ENCODE data around the gene STARD3NL. TPM values are rescaled to one million over a fixed set of nuclear protein-coding genes. Genes with fewer than 3 reads are reported as not detected.

Gene STARD3NL
- polyA plus RNA-seq, 3 donors, result 36.6 to 100 (median 86.8) TPM

DNA sequence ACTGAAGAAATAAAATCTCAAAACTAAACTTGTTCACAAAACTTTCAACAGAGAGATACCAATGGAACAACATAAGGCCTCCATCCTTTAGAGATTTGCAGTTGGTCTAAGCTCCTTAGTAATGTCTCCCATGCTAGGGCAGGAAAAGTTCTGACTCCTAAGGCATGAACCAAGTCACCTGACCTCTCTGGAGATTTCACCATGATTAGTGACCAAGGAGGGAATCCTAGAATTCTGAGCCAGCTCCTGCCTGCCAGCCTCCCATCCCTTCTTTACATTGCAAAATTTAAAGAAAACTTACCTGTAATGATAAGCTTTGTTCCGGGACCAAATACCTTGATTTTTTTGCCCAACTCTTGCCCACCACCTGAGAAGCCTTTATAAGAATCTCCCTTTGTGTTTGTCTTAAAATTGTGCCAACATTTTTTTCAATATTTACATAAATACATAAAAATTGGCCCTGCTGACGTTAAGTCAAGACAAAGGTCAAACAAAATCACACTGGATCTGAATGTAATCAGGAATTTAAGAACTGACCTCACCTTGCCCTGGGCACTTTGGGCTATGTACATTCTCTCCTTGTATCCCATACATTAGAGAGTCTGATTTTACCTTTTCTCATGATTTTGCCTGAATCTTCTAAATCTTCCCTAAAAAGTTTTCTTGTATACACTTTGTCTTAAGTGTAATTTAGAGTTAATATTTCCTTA lies 95.4 kb downstream of the STARD3NL start, which contains the start of gene TARP:
Gene TARP (minus strand): TSS at position 351 of the 710 bp plus-strand sequence.
- intact Hi-C loops (cut with micrococcal nuclease), result no loop called here
- Mint-ChIP-seq H3K4me3 (peak within 1 kb of the TSS; percentile 42 to 56), H3K36me3 (no peaks in the 10 kb centered on the region), H3K27ac (peak within 1 kb of the TSS; percentile 75 to 90 (median 85)), H3K27me3 (ENCODE audit: low read depth in 3 of 3) (no peaks in the 10 kb centered on the region), H3K9me3 (no peaks in the 10 kb centered on the region), H3K4me1 (peaks cover 54% of the 10 kb centered on the region)
- H3K27ac ChIP-seq (ENCODE audit: low read depth in 1 of 2, low read length in 2 of 2), result peak within 1 kb of the TSS; percentile 28 to 74
- no peaks in the 10 kb centered on the region for H3K27me3 ChIP-seq (ENCODE audit: control insufficient read depth in 2 of 2, insufficient read depth in 2 of 2, low read length in 2 of 2)
- H3K4me1 ChIP-seq (ENCODE audit: control insufficient read depth in 1 of 2, insufficient read depth in 2 of 2, low read length in 2 of 2), result peaks cover 29 to 62% of the 10 kb centered on the region in 2 donors
- no peaks in the 10 kb centered on the region for H3K36me3 ChIP-seq (replicated peaks in 1 of 2; ENCODE audit: control insufficient read depth in 1 of 2, insufficient read depth in 2 of 2, low read length in 2 of 2)
- H3K4me3 ChIP-seq (replicated peaks in 1 of 3; ENCODE audit: low read depth in 2 of 3, low read length in 3 of 3), result peak within 1 kb of the TSS; percentile 8 to 55 (median 18)
- no peaks in the 10 kb centered on the region for H3K9me3 ChIP-seq (replicated peaks in 1 of 2; ENCODE audit: control insufficient read depth in 1 of 2, insufficient read depth in 1 of 2, low read length in 2 of 2)
- TF ChIP-seq, protein P1, sequence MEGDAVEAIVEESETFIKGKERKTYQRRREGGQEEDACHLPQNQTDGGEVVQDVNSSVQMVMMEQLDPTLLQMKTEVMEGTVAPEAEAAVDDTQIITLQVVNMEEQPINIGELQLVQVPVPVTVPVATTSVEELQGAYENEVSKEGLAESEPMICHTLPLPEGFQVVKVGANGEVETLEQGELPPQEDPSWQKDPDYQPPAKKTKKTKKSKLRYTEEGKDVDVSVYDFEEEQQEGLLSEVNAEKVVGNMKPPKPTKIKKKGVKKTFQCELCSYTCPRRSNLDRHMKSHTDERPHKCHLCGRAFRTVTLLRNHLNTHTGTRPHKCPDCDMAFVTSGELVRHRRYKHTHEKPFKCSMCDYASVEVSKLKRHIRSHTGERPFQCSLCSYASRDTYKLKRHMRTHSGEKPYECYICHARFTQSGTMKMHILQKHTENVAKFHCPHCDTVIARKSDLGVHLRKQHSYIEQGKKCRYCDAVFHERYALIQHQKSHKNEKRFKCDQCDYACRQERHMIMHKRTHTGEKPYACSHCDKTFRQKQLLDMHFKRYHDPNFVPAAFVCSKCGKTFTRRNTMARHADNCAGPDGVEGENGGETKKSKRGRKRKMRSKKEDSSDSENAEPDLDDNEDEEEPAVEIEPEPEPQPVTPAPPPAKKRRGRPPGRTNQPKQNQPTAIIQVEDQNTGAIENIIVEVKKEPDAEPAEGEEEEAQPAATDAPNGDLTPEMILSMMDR (IDR thresholded peaks at IDR 0.05), result no peak
- peak within 1 kb of the TSS; percentile 59 for H2AFZ ChIP-seq (ENCODE audit: insufficient read depth, low read depth, low read length, poor library complexity, severe bottlenecking)
- 0% methylated on average over 1 of the region's 2 CpGs for WGBS (ENCODE audit: insufficient coverage)
- peak within 1 kb of the TSS; percentile 58 for H3K4me2 ChIP-seq (replicated peaks; ENCODE audit: extremely low read depth, low read length, poor library complexity, severe bottlenecking)
- H4K20me1 ChIP-seq (ENCODE audit: insufficient read depth, low read length), result no peaks in the 10 kb centered on the region
- H3K79me2 ChIP-seq (ENCODE audit: insufficient read depth, low read length), result peaks cover 92% of the 10 kb centered on the region
- no peak within 1 kb of the TSS for H3K9ac ChIP-seq (ENCODE audit: insufficient read depth, low read length, poor library complexity, severe bottlenecking)
- peak in 1 of 3 donors; percentile 43 for DNase-seq

DNA sequence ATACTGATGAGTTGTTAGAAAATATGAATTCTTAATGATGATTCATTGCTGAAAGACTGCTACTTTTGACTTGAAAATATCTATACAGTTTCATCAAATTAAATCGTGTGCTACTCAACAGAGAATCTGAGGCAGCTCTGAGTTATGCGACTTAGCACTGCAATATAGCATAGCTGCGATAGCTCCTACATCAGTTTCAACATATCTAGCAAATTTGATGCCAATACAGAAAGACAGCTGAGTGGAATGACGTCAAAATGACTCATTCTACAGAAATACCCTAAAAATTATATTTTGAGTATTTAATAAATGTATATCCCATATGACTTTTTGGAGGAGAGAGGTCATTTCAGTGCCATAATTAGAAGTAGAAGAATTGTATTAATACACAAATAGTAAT lies 96.4 kb downstream of the STARD3NL start:
- Histone ChIP-seq H3K27me3 (ENCODE audit: control insufficient read depth in 2 of 2, insufficient read depth in 2 of 2, low read length in 2 of 2) (no peaks in the 10 kb centered on the region), H3K4me1 (ENCODE audit: control insufficient read depth in 1 of 2, insufficient read depth in 2 of 2, low read length in 2 of 2) (peaks cover 29 to 62% of the 10 kb centered on the region in 2 donors), H4K20me1 (ENCODE audit: insufficient read depth, low read length) (no peaks in the 10 kb centered on the region), H3K4me3 (replicated peaks in 1 of 3; ENCODE audit: low read depth in 2 of 3, low read length in 3 of 3) (peak overlapping the region; percentile 3 to 44 (median 8)), H2AFZ (ENCODE audit: insufficient read depth, low read depth, low read length, poor library complexity, severe bottlenecking) (peak overlapping the region; percentile 59), H3K36me3 (replicated peaks in 1 of 2; ENCODE audit: control insufficient read depth in 1 of 2, insufficient read depth in 2 of 2, low read length in 2 of 2) (no peaks in the 10 kb centered on the region), H3K9me3 (replicated peaks in 1 of 2; ENCODE audit: control insufficient read depth in 1 of 2, insufficient read depth in 1 of 2, low read length in 2 of 2) (no peaks in the 10 kb centered on the region), H3K9ac (ENCODE audit: insufficient read depth, low read length, poor library complexity, severe bottlenecking) (no peak overlapping the region), H3K4me2 (replicated peaks; ENCODE audit: extremely low read depth, low read length, poor library complexity, severe bottlenecking) (peak overlapping the region; percentile 58), H3K27ac (ENCODE audit: low read depth in 1 of 2, low read length in 2 of 2) (peak overlapping the region; percentile 28 to 74), H3K79me2 (ENCODE audit: insufficient read depth, low read length) (peaks cover 83% of the 10 kb centered on the region)
- TF ChIP-seq, protein P1 (IDR thresholded peaks at IDR 0.05), result no peak
- DNase-seq, result peak; percentile 54 to 85 (median 69)
- Mint-ChIP-seq H3K4me1 (peaks cover 51% of the 10 kb centered on the region), H3K9me3 (no peaks in the 10 kb centered on the region), H3K27ac (peak overlapping the region; percentile 74 to 90 (median 80)), H3K27me3 (ENCODE audit: low read depth in 3 of 3) (no peaks in the 10 kb centered on the region), H3K36me3 (no peaks in the 10 kb centered on the region), H3K4me3 (peak overlapping the region; percentile 42 to 45)
- intact Hi-C loops (cut with micrococcal nuclease), result no loop called here
- no CpG with 5 or more reads among the region's 4 CpGs for WGBS (ENCODE audit: insufficient coverage)
